HG03342 (cell line): ENCODE data around the gene RAB40B.
"Not testable (repeated sequence)": the region's sequence is repeated elsewhere in the genome, so short reads cannot be mapped to it uniquely, and the experiment has no call there.

Experiments used
- ATAC-seq: cut with Tn5 transposase; IDR thresholded peaks from one replicate; pipeline ENCODE4 v1.9.1; 2021; ENCODE audit warnings: mild to moderate bottlenecking, moderate library complexity; ENCODE audit not compliant: unreplicated experiment

The RAB40B gene

GRCh38 chr17:82698065-82698973, at the start of gene RAB40B:
RAB40B (minus strand) TSS chr17:82698698; CDS start chr17:82698596, 102 bp downstream.
- ATAC-seq, result peak; percentile 93

- ATAC-seq, result no peak
Observed at GRCh38 chr17:82745524-82745923, 47.0 kb upstream of the RAB40B start.

GRCh38 chr17:82744736-82745135, 46.2 kb upstream of the RAB40B start:
- not testable (repeated sequence) for ATAC-seq

GRCh38 chr17:82743344-82744219, 45.1 kb upstream of the RAB40B start:
- no peak for ATAC-seq

- no peak for ATAC-seq
Observed at GRCh38 chr17:82740906-82741759, 42.6 kb upstream of the RAB40B start.

GRCh38 chr17:82737967-82738877, 39.7 kb upstream of the RAB40B start:
- no peak for ATAC-seq

- no peak for ATAC-seq
Observed at GRCh38 chr17:82736511-82737185, 38.1 kb upstream of the RAB40B start.

GRCh38 chr17:82734987-82735866, 36.7 kb upstream of the RAB40B start, which contains the start of gene FN3K:
FN3K (plus strand) TSS chr17:82735615; CDS start chr17:82735637, 22 bp downstream.
- no peak for ATAC-seq

- no peak for ATAC-seq
Observed at GRCh38 chr17:82732118-82732743, 33.7 kb upstream of the RAB40B start.

- ATAC-seq, result no peak
Observed at GRCh38 chr17:82729479-82730260, 31.2 kb upstream of the RAB40B start.

- ATAC-seq, result no peak
Observed at GRCh38 chr17:82726427-82726826, 27.9 kb upstream of the RAB40B start.

GRCh38 chr17:82723169-82723807, 24.8 kb upstream of the RAB40B start:
- ATAC-seq, result no peak

GRCh38 chr17:82722341-82723013, 24.0 kb upstream of the RAB40B start:
- no peak for ATAC-seq

GRCh38 chr17:82720204-82720603, 21.7 kb upstream of the RAB40B start:
- no peak for ATAC-seq

GRCh38 chr17:82718986-82719685, 20.6 kb upstream of the RAB40B start:
- ATAC-seq, result no peak
